SK-N-SH (cell line): ENCODE results near the gene COL4A4. TPM values are rescaled to one million over a fixed set of nuclear protein-coding genes. Genes with fewer than 3 reads are reported as not detected.

Experiments
- CTCF ChIA-PET: fragments of 300-600, 350-600 bp; formaldehyde crosslinking; extraction: SDS; loops from one replicate; lab custom pipeline; 2021; lab: Yijun Ruan, JAX
- POLR2A ChIA-PET: fragments of 350-600 bp; sonication (Branson Sonifier 250); formaldehyde crosslinking; extraction: SDS; loops from one replicate; lab custom pipeline; 2020; ENCODE audit warnings: antibody characterized with exemption, inconsistent platforms; lab: Yijun Ruan, JAX
- DNase-seq: peaks from one replicate; pipeline ENCODE4 v3.0.0; 2012
- H2AFZ ChIP-seq: fragments of 200-600 bp; sonication (generic); 2 replicates; pipeline ENCODE4 v1.8.1; 2016; ENCODE audit warnings: antibody characterized with exemption, mild to moderate bottlenecking, low read depth
- H3F3A ChIP-seq: fragments of 200-600 bp; sonication (generic); replicated peaks from 2 replicates; pipeline ENCODE3; 2016; ENCODE audit warnings: antibody characterized with exemption, mild to moderate bottlenecking; ENCODE audit not compliant: insufficient read depth
- H3K27ac ChIP-seq, 2 experiments: fragments of 200-500 bp in 1 of 2; fragments of 200-600 bp in 1 of 2; sonication (Bioruptor generic) in 1 of 2; sonication (generic), shearing (Covaris generic) in 1 of 2; 2 replicates each; pipeline versions ENCODE4 v1.5.1 to v1.6.1; 2014 to 2016; ENCODE audit warnings: low read depth in 2 of 2, inconsistent platforms in 1 of 2, low read length in 1 of 2, mild to moderate bottlenecking in 1 of 2, mixed read lengths in 1 of 2
- H3K27me3 ChIP-seq: fragments of 200-600 bp; sonication (generic), shearing (Covaris generic); 2 replicates; pipeline ENCODE4 v1.6.1; 2016; ENCODE audit warnings: mixed run types; ENCODE audit not compliant: insufficient read depth
- H3K36me3 ChIP-seq, 2 experiments: fragments of 200-500 bp in 1 of 2; fragments of 200-600 bp in 1 of 2; sonication (Bioruptor generic) in 1 of 2; sonication (generic) in 1 of 2; replicated peaks in 1 of 2; 2 replicates each; pipeline versions ENCODE3 to v1.5.1; 2014 to 2016; ENCODE audit warnings: low read length in 1 of 2, mild to moderate bottlenecking in 1 of 2; ENCODE audit not compliant: insufficient read depth in 2 of 2, control insufficient read depth in 1 of 2
- H3K4me1 ChIP-seq, 2 experiments: fragments of 200-500 bp in 1 of 2; fragments of 200-600 bp in 1 of 2; sonication (Bioruptor generic) in 1 of 2; sonication (generic), shearing (Covaris generic) in 1 of 2; 2 replicates each; pipeline versions ENCODE4 v1.5.1 to v1.6.1; 2014 to 2016; ENCODE audit warnings: low read depth in 1 of 2, low read length in 1 of 2, mixed run types in 1 of 2; ENCODE audit not compliant: insufficient read depth in 2 of 2, control insufficient read depth in 1 of 2
- H3K4me2 ChIP-seq: fragments of 200-600 bp; sonication (generic), shearing (Covaris generic); 2 replicates; pipeline ENCODE4 v1.6.1; 2017; ENCODE audit warnings: mixed run types
- H3K4me3 ChIP-seq, 2 experiments: fragments of 200-500 bp in 1 of 2; fragments of 200-600 bp in 1 of 2; sonication (Bioruptor generic) in 1 of 2; sonication (generic), shearing (Covaris generic) in 1 of 2; 2 replicates each; pipeline versions ENCODE4 v1.5.1 to v1.8.1; 2014 to 2016; ENCODE audit warnings: low read depth in 2 of 2, inconsistent platforms in 1 of 2, low read length in 1 of 2, mild to moderate bottlenecking in 1 of 2, mixed read lengths in 1 of 2, moderate library complexity in 1 of 2
- H3K79me2 ChIP-seq: fragments of 200-600 bp; sonication (generic); 2 replicates; pipeline ENCODE4 v1.8.1; 2017; ENCODE audit warnings: mild to moderate bottlenecking; ENCODE audit not compliant: insufficient read depth
- H3K9ac ChIP-seq: fragments of 200-600 bp; sonication (generic); 2 replicates; pipeline ENCODE4 v1.6.1; 2017; ENCODE audit warnings: mixed run types
- H3K9me2 ChIP-seq: fragments of 200-600 bp; sonication (generic); 2 replicates; pipeline ENCODE4 v1.6.1; 2017; ENCODE audit warnings: mixed run types
- H3K9me3 ChIP-seq: fragments of 200-600 bp; sonication (generic); 2 replicates; pipeline ENCODE4 v1.6.1; 2017; ENCODE audit warnings: mixed run types, mild to moderate bottlenecking, moderate library complexity
- H4K20me1 ChIP-seq: fragments of 200-600 bp; sonication (generic); 2 replicates; pipeline ENCODE4 v1.6.1; 2017; ENCODE audit warnings: mild to moderate bottlenecking, mixed run types; ENCODE audit not compliant: insufficient read depth
- CTCF ChIP-seq: fragments of 200-600 bp; sonication (generic); IDR thresholded peaks from 2 replicates; pipeline ENCODE4 v1.6.1; 2017; ENCODE audit warnings: antibody characterized with exemption, mild to moderate bottlenecking, moderate library complexity
- ELF1 ChIP-seq: IDR thresholded peaks from 2 replicates; pipeline ENCODE4 v1.4.0; 2012
- FOSL2 ChIP-seq: IDR thresholded peaks from 2 replicates; pipeline ENCODE4 v1.4.0; 2012; ENCODE audit warnings: low read depth, mild to moderate bottlenecking, moderate library complexity, borderline replicate concordance
- FOXJ3 ChIP-seq: sonication (generic); formaldehyde crosslinking; IDR thresholded peaks from 2 replicates; pipeline ENCODE4 v1.5.1; 2020; ENCODE audit warnings: mild to moderate bottlenecking, missing genetic modification reagents
- IRF3 ChIP-seq: fragments of 150-350 bp; IDR thresholded peaks from 2 replicates; pipeline ENCODE4 v1.6.1; 2016; ENCODE audit warnings: mild to moderate bottlenecking, low read depth, low read length
- MXI1 ChIP-seq: IDR thresholded peaks from 2 replicates; pipeline ENCODE4 v1.6.1; 2012; ENCODE audit warnings: mild to moderate bottlenecking, low read depth, low read length, improper control_type of control experiment
- NFIC ChIP-seq: IDR thresholded peaks from 2 replicates; pipeline ENCODE4 v1.4.0; 2012; ENCODE audit warnings: borderline replicate concordance
- NRF1 ChIP-seq: IDR thresholded peaks from 2 replicates; pipeline ENCODE4 v1.6.1; 2012; ENCODE audit warnings: low read depth, mild to moderate bottlenecking, low read length
- POLR2AphosphoS5 ChIP-seq: IDR thresholded peaks from 2 replicates; pipeline ENCODE4 v1.6.1; 2012; ENCODE audit warnings: low read depth, low read length
- RFX5 ChIP-seq: IDR thresholded peaks from 2 replicates; pipeline ENCODE4 v1.6.1; 2012; ENCODE audit warnings: mild to moderate bottlenecking, improper control_type of control experiment, low read length
- RXRA ChIP-seq: IDR thresholded peaks from 2 replicates; pipeline ENCODE4 v1.4.0; 2012; ENCODE audit warnings: low read depth, mild to moderate bottlenecking, borderline replicate concordance
- SIN3A ChIP-seq: IDR thresholded peaks from 2 replicates; pipeline ENCODE4 v1.6.1; 2012; ENCODE audit warnings: low read depth, mild to moderate bottlenecking, low read length, moderate library complexity, borderline replicate concordance
- SMC3 ChIP-seq: IDR thresholded peaks from 2 replicates; pipeline ENCODE4 v1.6.1; 2012; ENCODE audit warnings: low read depth, low read length, improper control_type of control experiment
- TAF1 ChIP-seq: IDR thresholded peaks from 2 replicates; pipeline ENCODE4 v1.6.1; 2012; ENCODE audit warnings: low read depth, mild to moderate bottlenecking, low read length, moderate library complexity, borderline replicate concordance
- TCF12 ChIP-seq: IDR thresholded peaks from 2 replicates; pipeline ENCODE4 v1.4.0; 2012
- USF1 ChIP-seq: IDR thresholded peaks from 2 replicates; pipeline ENCODE4 v1.4.0; 2012; ENCODE audit warnings: low read depth, borderline replicate concordance
- WGBS: methylation state at CpG from one replicate; pipeline ENCODE4 v1.1.6; 2017; ENCODE audit warnings: low lambda C conversion rate; 5-methylcytosine and 5-hydroxymethylcytosine counted together
- polyA plus RNA-seq, 3 experiments: library from polyadenylated mRNA; depleted of rRNA; stranded (reverse); fragments of >200 nt; gene quantifications; 2 replicates each; pipeline ENCODE4 v1.2.3, GENCODE V29; 2012
- TF ChIP-seq, protein P1 (sequence below): IDR thresholded peaks from 2 replicates; pipeline ENCODE4 v1.4.0; 2012; ENCODE audit warnings: low read depth
- TF ChIP-seq, protein P2 (sequence below): IDR thresholded peaks from 2 replicates; pipeline ENCODE4 v1.4.0; 2012; ENCODE audit warnings: low read depth, borderline replicate concordance
- TF ChIP-seq, protein P3 (sequence below): IDR thresholded peaks from 2 replicates; pipeline ENCODE4 v1.6.1; 2012; ENCODE audit warnings: mild to moderate bottlenecking, low read depth, low read length, moderate library complexity

Gene COL4A4
- polyA plus RNA-seq, 1 of the 3 experiments (the other 2 are of a cell fraction): not detected

DNA sequence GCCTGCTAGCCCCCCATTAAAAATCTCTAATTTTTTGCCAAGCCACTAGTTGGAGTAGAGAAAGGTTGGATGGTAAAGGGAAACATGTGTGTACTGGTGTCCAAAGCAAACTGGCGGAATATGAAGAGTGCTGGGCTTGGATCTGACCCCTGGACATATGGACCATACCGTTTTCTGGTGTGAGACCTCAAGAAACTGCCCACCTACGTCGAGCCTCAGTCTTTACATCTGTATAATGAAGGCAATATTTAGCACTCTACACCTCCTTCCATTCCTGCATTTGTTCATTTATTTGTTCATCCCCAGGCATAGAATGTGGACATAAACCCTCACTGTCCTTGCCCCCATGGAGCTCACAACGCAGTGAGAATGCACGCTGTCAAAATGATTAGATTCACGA, 185.7 kb downstream of the COL4A4 start:
- H3K9me3 ChIP-seq: no peaks in the 10 kb centered on the region
- no peaks in the 10 kb centered on the region for H3K79me2 ChIP-seq
- DNase-seq: no peak
- WGBS: 95% methylated on average over 7 of the region's 7 CpGs
- H3K36me3 ChIP-seq: no peaks in the 10 kb centered on the region
- peaks cover 11% of the 10 kb centered on the region for H3F3A ChIP-seq
- POLR2A ChIA-PET: no interaction called here
- no peak overlapping the region for H3K9ac ChIP-seq
- no peaks in the 10 kb centered on the region for H3K27me3 ChIP-seq
- H3K27ac ChIP-seq: peak overlapping the region in 1 of 2 experiments; percentile 33; a peak in 1 of 4 replicates
- no peak overlapping the region for H3K4me2 ChIP-seq
- CTCF ChIA-PET: interaction anchor here (0.9 to 1.8 kb wide), 4 partner anchors 176 to 1317 kb away, joined by 3 to 6 read pairs (median 4); no protein-coding TSS in a partner anchor
- H4K20me1 ChIP-seq: no peaks in the 10 kb centered on the region
- TF ChIP-seq NFIC (no peak), ELF1 (no peak), CTCF (no peak), TCF12 (no peak), RXRA (no peak), IRF3 (no peak), MXI1 (no peak), FOXJ3 (CRISPR knock-in tag) (no peak), USF1 (no peak), RFX5 (no peak), FOSL2 (no peak), SIN3A (no peak), NRF1 (no peak), SMC3 (no peak), TAF1 (no peak), POLR2AphosphoS5 (no peak)
- TF ChIP-seq, protein P1, sequence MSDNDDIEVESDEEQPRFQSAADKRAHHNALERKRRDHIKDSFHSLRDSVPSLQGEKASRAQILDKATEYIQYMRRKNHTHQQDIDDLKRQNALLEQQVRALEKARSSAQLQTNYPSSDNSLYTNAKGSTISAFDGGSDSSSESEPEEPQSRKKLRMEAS: no peak
- TF ChIP-seq, protein P2, sequence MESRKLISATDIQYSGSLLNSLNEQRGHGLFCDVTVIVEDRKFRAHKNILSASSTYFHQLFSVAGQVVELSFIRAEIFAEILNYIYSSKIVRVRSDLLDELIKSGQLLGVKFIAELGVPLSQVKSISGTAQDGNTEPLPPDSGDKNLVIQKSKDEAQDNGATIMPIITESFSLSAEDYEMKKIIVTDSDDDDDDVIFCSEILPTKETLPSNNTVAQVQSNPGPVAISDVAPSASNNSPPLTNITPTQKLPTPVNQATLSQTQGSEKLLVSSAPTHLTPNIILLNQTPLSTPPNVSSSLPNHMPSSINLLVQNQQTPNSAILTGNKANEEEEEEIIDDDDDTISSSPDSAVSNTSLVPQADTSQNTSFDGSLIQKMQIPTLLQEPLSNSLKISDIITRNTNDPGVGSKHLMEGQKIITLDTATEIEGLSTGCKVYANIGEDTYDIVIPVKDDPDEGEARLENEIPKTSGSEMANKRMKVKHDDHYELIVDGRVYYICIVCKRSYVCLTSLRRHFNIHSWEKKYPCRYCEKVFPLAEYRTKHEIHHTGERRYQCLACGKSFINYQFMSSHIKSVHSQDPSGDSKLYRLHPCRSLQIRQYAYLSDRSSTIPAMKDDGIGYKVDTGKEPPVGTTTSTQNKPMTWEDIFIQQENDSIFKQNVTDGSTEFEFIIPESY: no peak
- TF ChIP-seq, protein P3, sequence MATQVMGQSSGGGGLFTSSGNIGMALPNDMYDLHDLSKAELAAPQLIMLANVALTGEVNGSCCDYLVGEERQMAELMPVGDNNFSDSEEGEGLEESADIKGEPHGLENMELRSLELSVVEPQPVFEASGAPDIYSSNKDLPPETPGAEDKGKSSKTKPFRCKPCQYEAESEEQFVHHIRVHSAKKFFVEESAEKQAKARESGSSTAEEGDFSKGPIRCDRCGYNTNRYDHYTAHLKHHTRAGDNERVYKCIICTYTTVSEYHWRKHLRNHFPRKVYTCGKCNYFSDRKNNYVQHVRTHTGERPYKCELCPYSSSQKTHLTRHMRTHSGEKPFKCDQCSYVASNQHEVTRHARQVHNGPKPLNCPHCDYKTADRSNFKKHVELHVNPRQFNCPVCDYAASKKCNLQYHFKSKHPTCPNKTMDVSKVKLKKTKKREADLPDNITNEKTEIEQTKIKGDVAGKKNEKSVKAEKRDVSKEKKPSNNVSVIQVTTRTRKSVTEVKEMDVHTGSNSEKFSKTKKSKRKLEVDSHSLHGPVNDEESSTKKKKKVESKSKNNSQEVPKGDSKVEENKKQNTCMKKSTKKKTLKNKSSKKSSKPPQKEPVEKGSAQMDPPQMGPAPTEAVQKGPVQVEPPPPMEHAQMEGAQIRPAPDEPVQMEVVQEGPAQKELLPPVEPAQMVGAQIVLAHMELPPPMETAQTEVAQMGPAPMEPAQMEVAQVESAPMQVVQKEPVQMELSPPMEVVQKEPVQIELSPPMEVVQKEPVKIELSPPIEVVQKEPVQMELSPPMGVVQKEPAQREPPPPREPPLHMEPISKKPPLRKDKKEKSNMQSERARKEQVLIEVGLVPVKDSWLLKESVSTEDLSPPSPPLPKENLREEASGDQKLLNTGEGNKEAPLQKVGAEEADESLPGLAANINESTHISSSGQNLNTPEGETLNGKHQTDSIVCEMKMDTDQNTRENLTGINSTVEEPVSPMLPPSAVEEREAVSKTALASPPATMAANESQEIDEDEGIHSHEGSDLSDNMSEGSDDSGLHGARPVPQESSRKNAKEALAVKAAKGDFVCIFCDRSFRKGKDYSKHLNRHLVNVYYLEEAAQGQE: no peak
- TF ChIP-seq, all 33 proteins: peak for 0
- Histone ChIP-seq H2AFZ (no peak overlapping the region), H3K9me2 (no peaks in the 10 kb centered on the region), H3K4me1 (peaks cover 8 to 10% of the 10 kb centered on the region in 2 experiments; a peak in 3 of 4 replicates), H3K4me3 (no peak overlapping the region)
